ENCODE measurements around the gene CNTNAP5.

DNA sequence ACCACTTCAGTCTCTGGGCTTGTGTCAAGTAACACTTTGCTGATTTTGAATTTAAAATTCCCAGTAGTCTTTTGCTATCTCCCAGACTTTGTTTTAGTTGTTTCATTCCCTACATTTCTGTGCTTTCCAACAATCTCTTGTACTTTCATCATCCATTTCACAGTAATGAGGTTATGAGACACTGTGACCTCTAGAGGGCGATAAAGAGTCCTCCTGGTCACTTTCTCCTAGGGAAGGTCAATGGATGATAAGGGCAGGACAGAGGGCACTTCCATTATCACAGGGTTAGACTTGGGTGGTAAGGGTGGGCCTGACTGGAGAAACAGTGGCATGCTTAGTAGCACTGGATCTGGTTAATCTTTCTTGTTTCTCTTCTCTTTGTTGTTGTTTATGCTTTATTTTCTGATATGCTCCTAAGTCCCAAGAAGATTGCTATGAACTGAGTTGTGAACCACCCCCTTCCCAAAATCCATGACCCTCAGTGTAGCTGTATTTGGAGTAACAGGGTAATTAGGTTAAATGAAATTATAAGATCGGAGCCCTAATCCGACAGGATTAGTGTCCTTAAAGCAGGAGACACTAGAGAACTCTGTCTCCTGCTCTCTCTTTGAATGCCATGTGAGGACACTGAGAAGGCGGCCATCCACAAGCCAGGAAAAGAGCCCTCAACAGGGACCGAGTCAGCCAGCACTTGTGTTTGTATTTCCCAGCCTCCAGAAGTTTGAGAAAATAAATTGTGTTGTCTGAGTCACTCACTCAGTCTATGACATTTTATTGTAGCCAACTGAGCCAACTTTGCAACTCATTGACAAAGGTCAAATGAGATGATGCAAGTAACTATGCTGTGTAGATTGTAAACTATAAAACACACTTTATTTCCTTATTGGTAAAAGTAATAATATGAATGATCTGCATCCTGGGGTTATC, 779.2 kb downstream of the CNTNAP5 start:
- TF ChIP-seq, protein P1, sequence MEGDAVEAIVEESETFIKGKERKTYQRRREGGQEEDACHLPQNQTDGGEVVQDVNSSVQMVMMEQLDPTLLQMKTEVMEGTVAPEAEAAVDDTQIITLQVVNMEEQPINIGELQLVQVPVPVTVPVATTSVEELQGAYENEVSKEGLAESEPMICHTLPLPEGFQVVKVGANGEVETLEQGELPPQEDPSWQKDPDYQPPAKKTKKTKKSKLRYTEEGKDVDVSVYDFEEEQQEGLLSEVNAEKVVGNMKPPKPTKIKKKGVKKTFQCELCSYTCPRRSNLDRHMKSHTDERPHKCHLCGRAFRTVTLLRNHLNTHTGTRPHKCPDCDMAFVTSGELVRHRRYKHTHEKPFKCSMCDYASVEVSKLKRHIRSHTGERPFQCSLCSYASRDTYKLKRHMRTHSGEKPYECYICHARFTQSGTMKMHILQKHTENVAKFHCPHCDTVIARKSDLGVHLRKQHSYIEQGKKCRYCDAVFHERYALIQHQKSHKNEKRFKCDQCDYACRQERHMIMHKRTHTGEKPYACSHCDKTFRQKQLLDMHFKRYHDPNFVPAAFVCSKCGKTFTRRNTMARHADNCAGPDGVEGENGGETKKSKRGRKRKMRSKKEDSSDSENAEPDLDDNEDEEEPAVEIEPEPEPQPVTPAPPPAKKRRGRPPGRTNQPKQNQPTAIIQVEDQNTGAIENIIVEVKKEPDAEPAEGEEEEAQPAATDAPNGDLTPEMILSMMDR (IDR thresholded peaks at IDR 0.05) = peak; percentile 88
- no peak for TF ChIP-seq EZH2phosphoT487 (IDR thresholded peaks at IDR 0.05)
- TF ChIP-seq EZH2 (IDR thresholded peaks at IDR 0.05) = no peak
